ENCODE results near the gene RPAIN.

The RPAIN gene

DNA sequence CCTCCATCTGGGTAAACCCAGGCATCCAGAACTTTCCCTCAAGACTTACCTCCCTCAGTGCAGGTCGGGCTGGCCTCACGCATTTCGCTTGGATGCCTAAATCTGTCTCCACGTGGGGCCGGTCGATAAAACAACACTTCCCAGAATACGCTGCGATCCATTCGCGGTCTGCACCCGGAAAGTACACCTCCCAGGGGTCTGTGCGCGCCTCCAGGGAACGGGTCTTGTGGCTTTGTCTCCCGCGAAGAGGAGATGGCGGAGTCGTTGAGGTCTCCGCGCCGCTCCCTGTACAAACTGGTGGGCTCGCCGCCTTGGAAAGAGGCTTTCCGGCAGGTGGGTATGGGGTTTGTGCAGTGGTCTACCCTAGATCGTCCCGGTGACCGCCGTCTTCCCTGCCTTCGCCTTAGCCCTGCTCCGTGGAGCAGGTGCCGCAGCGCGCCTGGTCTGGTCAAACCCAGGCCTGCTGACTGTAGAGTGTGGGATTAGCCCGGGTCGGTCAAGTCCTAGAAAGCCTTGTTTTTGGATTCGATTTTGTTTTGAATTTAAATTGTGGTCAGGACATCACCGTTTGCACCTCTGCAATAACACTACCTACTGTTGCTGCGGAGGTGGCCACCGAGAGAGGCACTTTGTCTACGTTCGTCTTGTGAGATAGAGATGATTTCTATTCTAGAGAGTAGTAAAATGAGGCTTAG is at the start of gene RPAIN:
Gene RPAIN, plus strand, starts transcription at position 224 of the 695 bp plus-strand sequence. Its CDS starts 29 bp downstream, at position 253.
- in situ Hi-C loops (cut with HindIII; ENCODE audit: low pct_ligation_motif_present, low pct_unique_long_range_greater_than_20kb, low sequenced_read_pairs): no loop called here
- peak; percentile 90 for DNase-seq

- in situ Hi-C loops (cut with HindIII; ENCODE audit: low pct_ligation_motif_present, low pct_unique_long_range_greater_than_20kb, low sequenced_read_pairs): no loop called here
Measured at GRCh38 chr17:5370411-5370810, 49.6 kb upstream of the RPAIN start.

DNA sequence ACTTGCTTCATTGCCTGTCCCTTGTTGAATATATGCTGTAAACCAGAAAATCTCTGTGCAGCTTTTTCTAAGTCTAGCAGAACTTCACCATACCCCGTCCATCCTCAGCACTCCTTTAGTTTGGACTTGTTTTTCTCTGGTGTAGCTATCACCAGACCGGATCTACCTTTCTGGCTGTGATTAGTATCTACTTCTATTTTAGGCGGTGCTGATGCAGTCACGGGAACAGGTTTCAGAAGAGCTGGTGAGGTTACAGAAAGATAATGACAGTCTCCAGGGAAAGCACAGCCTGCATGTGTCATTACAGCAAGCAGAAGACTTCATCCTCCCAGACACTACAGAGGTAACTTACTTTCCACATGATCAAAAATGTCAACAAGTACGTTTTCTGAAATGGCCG is 46.9 kb upstream of the RPAIN start:
- DNase-seq: no peak

More at GRCh38 chr17:5370411-5370810, 49.6 kb upstream of the RPAIN start:
- DNase-seq: no peak

DNA sequence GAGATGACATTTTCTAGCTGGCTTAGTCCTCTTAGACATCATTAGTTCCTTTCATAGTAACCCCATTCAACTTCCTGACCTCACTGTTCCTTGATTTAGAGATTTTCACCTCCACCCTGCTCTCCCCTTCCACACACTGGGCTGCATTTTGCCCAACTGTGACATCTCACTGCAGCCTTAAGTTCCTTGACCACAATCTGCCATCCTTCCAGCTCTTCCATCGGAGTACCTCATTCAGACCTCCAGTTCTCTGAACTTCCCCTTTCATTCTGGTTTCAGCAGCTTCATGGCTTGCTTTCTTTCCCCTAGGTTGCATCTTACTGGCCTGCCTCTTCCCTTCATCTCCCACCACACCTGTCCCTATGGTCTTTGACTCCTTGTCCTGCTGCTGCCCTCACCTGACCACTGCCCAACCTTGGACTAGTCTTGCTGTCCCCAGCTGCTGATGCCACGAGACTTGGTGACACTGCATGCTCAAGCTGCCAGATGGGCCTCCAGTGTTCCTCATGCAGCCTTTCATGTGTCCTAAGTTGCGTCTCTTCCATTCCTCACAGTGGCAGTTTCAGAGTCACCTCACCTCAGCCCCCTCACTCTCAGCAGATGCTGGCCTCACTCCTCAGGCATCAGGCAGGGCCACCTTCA is 41.3 kb upstream of the RPAIN start:
- no peak for DNase-seq
- in situ Hi-C loops (cut with HindIII; ENCODE audit: low pct_ligation_motif_present, low pct_unique_long_range_greater_than_20kb, low sequenced_read_pairs): no loop called here

More for the DNA sequence above, 46.9 kb upstream of the RPAIN start:
- in situ Hi-C loops (cut with HindIII; ENCODE audit: low pct_ligation_motif_present, low pct_unique_long_range_greater_than_20kb, low sequenced_read_pairs): no loop called here

DNA sequence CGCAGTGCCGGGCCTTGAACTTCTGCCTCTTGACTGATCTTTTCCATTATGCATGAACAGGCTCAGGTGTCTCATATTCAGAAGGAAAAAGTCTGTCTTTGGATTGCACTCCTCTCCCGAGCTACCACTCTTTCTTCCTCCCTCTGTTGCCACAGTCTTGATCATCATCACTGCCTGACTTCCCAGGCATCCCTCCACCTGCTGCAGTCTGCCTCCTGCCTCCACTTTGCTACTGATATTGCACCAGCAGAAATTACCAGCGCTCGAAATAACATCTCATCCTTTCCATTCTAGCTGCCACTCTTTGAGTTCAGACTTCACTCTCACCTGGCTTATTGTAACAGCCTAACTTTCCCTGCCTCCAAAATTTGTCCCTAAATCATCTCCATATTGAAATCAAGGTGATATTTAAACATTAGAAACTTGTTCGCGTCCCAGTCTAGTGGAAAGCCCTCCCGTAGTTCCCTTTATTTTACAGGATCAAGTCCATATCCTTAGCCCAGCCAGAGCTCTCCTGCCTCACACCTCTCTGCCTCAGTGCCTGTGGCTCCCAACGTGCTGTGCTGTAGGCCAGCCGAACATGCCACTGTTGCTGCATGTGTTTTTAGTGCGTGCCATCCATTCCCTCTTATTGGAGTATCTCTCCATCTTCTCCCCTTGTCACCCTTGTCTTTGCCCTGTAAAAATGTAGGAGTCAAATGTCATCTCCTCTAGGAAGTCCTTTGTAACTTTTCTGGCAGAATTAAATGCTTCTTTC is 40.5 kb upstream of the RPAIN start:
- in situ Hi-C loops (cut with HindIII; ENCODE audit: low pct_ligation_motif_present, low pct_unique_long_range_greater_than_20kb, low sequenced_read_pairs): no loop called here
- DNase-seq: no peak

DNA sequence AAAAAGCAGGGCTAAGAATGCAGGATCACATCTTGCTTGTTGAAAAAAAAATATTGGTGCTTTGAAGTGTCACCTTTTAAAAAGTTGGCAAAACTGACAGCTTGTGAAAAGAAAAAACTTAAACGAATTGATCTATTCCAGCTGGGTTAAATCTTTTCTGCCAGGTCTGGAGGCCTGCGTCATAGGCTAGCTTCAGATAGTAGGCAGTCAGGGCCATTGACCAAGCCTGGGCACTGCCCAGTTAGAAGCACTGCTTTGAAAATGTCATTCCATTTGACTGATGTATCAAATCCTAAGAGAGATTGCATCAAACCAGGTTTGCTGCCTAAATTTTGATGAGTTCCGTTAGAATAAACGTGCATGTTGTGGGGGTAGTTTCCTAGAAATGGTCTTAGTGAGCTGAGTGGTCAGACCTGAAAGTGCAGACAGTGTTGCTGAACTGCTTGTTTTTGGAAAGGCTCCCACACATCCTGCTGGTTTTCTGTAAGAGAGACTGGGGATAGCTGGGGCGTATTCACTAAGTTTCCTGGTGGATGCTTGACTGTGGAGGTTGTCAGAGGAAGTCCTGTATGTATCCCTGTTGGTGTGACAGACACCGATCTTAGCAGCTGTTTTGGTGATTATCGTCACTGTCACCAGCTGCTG is 39.4 kb upstream of the RPAIN start:
- no peak for DNase-seq
- in situ Hi-C loops (cut with HindIII; ENCODE audit: low pct_ligation_motif_present, low pct_unique_long_range_greater_than_20kb, low sequenced_read_pairs): no loop called here

DNA sequence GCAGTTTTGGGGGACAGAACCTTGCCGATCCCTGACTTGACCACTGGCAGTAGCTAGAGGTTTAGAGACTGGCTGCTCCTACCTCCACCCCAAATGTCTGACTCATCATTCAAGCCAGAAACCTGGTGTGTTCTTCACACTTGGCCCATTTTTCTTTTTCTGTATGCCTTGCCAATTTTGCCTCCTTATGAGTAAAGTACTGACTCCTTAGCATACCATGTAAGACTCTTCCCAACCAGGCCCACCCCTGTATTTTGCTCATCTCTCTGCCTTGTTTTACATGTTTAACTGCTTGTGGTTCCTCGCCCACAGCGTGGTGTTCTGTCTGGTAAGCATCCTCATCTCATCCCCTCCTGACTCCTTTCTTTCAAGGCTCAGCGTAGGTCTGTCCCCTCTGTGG is 38.4 kb upstream of the RPAIN start:
- no peak for DNase-seq
- in situ Hi-C loops (cut with HindIII; ENCODE audit: low pct_ligation_motif_present, low pct_unique_long_range_greater_than_20kb, low sequenced_read_pairs): no loop called here

DNA sequence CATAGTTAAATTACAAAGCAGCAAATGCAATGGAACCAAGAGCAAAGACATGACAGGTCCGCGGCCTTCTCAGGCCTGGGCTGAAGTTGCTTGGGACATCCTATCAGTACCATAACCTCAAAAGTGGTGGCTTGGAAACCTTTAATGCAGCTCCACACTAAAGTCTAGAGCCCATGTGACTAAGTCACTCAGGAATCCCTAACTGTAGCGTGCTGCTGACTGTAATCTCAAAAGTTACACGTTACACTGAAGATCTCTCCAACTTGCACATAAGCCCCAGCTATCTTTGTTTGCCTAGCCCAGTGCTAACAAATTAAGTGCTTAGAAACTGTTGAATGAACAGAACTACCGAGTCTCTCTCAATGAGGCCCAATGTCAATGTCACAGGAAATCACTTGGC is 28.3 kb upstream of the RPAIN start:
- in situ Hi-C loops (cut with HindIII; ENCODE audit: low pct_ligation_motif_present, low pct_unique_long_range_greater_than_20kb, low sequenced_read_pairs): no loop called here
- no peak for DNase-seq

DNA sequence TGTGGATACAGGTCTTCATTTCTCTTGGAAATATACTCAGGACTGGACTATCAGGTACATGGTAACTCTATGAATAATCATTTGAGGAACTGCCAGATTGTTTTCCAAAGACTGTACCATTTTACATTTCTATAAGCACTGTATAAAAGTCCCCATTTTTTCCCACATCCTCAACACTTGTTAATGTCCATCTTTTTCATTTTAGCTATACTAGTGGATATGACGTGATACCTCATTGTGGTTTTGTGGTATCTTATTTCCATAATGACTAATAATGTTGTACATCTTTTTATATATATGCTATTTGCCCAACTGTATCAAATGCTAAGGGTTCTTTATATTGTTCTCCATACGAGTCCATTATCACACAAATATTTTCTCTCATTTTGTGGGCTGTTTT is 23.4 kb upstream of the RPAIN start:
- in situ Hi-C loops (cut with HindIII; ENCODE audit: low pct_ligation_motif_present, low pct_unique_long_range_greater_than_20kb, low sequenced_read_pairs): no loop called here
- no peak for DNase-seq

DNA sequence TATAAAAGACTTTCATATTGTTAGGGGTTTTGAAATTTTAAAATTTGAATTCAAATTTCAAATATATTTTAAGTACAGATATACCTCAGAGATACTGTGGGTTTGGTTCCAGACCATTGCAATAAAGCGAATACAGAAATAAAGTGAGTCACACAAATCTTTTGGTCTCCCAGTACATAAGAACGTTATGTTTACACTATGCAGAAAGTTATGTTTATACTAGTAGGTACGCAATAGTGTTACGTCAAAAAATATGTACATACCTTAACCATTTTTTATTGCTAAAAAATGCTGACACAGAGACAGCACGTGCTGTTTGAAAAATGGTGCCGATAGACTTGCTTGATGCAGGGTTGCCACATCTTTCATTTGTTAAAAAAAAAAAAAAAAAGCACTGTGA is 20.2 kb upstream of the RPAIN start:
- in situ Hi-C loops (cut with HindIII; ENCODE audit: low pct_ligation_motif_present, low pct_unique_long_range_greater_than_20kb, low sequenced_read_pairs): no loop called here
- DNase-seq: no peak

DNA sequence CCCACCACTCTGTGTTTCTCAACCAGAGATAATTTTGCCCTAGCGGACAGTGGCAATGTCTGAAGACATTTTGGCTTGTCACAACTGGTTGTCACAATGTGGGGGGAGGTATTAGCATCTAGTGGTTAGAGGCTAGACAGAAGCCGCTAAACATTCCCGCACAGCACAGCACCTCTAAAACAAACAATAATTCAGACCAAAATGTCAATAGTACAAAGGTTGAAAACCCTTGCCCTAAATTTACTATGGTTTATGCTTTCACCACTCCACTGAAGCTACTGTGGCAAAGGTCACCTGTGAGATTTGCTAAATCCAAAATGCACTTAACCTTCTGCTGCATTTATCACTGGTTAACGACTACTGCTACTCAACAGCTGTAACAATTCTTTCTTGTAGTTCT is 14.6 kb upstream of the RPAIN start:
- in situ Hi-C loops (cut with HindIII; ENCODE audit: low pct_ligation_motif_present, low pct_unique_long_range_greater_than_20kb, low sequenced_read_pairs): no loop called here
- DNase-seq: no peak

GRCh38 chr17:5408186-5408585 is 11.8 kb upstream of the RPAIN start:
- no peak for DNase-seq
- in situ Hi-C loops (cut with HindIII; ENCODE audit: low pct_ligation_motif_present, low pct_unique_long_range_greater_than_20kb, low sequenced_read_pairs): no loop called here

DNA sequence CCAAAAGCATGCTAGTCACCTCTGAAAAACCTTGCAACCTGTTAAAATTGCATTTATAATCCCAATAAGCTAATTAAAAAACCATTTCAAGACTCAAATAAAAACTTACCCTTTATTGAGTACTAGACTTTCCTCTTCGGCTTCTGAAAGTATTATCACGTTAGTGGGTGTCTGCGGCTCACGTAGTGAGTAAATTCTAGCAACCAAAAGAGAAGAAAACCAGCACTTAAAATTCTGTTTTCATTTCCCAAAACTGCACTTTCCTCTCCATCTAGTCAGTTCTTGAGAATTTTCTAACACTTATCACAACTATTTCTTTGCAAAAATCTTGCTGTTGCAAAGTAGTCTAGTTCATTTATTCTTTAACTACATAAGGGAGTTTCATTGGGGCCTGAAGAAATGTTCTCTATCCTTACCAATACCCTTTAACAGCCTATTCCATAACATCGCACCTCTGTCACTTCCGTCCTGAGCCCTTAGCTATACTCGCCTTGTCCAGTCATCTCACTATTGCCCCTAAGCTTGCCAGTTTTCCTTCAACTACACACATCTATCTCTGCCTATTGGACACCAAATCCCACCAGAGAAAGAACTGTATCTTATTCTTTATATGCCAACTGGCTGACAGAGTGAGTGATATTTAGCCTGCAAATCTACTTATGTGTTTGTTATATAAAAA is 9.2 kb upstream of the RPAIN start:
- in situ Hi-C loops (cut with HindIII; ENCODE audit: low pct_ligation_motif_present, low pct_unique_long_range_greater_than_20kb, low sequenced_read_pairs): no loop called here
- no peak for DNase-seq

DNA sequence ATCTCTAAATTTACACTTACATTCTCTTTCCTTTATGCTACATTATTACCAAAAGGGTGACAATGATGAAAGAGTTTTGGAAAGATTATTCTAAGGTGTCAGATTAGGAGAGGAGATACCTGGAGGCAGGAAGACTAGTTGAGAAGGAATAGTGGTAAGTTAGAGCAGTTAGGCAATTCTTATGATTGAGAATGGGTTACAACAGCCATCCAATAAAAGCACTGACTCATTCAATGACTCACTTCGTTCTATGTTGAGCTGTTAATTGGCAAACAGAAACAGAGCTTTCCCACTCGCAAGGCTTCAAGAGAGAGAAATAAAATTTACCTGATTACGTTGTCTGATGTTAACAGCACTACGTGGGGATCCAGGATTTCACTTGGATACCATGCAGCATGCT is 6.3 kb upstream of the RPAIN start:
- in situ Hi-C loops (cut with HindIII; ENCODE audit: low pct_ligation_motif_present, low pct_unique_long_range_greater_than_20kb, low sequenced_read_pairs): no loop called here
- peak; percentile 86 for DNase-seq

DNA sequence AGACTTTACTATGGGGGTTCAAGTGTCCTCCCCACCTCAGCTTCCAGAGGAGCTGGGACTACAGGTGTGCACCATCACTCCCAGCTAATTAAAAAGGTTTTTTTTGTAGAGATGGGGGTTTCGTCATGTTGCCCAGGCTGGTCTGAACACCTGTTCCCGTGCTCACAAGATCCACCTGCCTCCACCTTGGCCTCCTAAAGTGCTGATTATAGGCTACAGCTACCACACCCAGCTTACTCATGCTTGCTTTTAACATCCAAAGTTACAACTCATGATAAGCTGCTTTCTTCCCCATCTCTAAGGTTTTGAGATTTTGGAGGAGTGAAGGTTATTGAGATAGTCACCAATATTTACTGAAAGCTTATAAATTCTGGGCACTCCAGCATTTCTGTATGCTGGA is 3.1 kb upstream of the RPAIN start:
- in situ Hi-C loops (cut with HindIII; ENCODE audit: low pct_ligation_motif_present, low pct_unique_long_range_greater_than_20kb, low sequenced_read_pairs): no loop called here
- DNase-seq: no peak

DNA sequence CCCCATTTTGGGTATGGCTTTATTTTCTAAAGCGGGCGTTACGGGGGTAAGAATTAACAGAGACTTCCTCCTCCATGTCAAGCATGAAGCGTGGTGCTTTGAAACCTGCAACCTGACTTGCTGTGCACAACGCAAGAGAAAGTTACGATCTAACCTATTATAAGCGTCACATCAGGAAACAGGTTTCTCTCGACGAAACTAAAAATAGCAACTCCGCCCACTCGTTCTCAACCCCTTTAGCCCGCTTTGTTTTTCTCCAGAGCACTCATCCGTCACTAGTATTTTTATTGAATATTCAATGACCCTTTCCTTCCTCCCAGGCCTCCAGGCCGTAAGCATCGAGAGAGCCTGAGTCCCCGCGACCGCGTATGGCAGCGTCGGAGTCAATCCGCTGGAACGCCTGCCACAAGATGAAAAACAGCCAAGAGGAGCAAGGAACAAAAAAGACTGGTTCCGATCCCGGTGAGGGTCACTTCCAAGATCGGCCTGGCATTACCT is 1.1 kb upstream of the RPAIN start:
- in situ Hi-C loops (cut with HindIII; ENCODE audit: low pct_ligation_motif_present, low pct_unique_long_range_greater_than_20kb, low sequenced_read_pairs): no loop called here
- peak; percentile 73 for DNase-seq

GRCh38 chr17:5419356-5419958 is 525 bp upstream of the RPAIN start, which contains the start of gene NUP88:
NUP88 (minus strand) TSS chr17:5419662; CDS start chr17:5419650, 12 bp downstream.
- DNase-seq: peak; percentile 99
- in situ Hi-C loops (cut with HindIII; ENCODE audit: low pct_ligation_motif_present, low pct_unique_long_range_greater_than_20kb, low sequenced_read_pairs): no loop called here

- in situ Hi-C loops (cut with HindIII; ENCODE audit: low pct_ligation_motif_present, low pct_unique_long_range_greater_than_20kb, low sequenced_read_pairs): no loop called here
- DNase-seq: peak; percentile 86
Measured at GRCh38 chr17:5422505-5422904, 2.5 kb downstream of the RPAIN start.
